CD4-positive, CD25-positive, alpha-beta regulatory T cell (primary cell): ENCODE measurements around the gene VKORC1L1. TPM values are rescaled to one million over a fixed set of nuclear protein-coding genes. Genes with fewer than 3 reads are reported as not detected.
"Not testable (repeated sequence)": the region's sequence is repeated elsewhere in the genome, so short reads cannot be mapped to it uniquely, and the experiment has no call there.

Experiments
- ATAC-seq, 2 donors: fragments of 150-1000 bp; cut with Tn5 transposase; one replicate each; pipeline ENCODE4 v1.10.0; 2021; ENCODE audit warnings: low read depth in 2 of 2, moderate number of reproducible peaks in 2 of 2, moderate library complexity in 1 of 2
- DNase-seq, 3 donors: peaks; one replicate each; pipeline versions ENCODE4 v3.0.0 to v3.0.0-alpha.2; 2012 to 2022; ENCODE audit warnings: mixed read lengths in 1 of 3
- H3K27ac ChIP-seq: one replicate; pipeline ENCODE4 v1.7.0; 2013; ENCODE audit warnings: mild to moderate bottlenecking, low read length; ENCODE audit not compliant: insufficient read depth, poor library complexity, severe bottlenecking
- H3K27me3 ChIP-seq: one replicate; pipeline ENCODE4 v1.7.0; 2013; ENCODE audit warnings: low read length; ENCODE audit not compliant: control insufficient read depth, insufficient read depth
- H3K36me3 ChIP-seq: one replicate; pipeline ENCODE4 v1.7.0; 2013; ENCODE audit warnings: mild to moderate bottlenecking, low read length, moderate library complexity; ENCODE audit not compliant: control insufficient read depth, insufficient read depth
- H3K4me1 ChIP-seq: 2 replicates; pipeline ENCODE4 v1.7.0; 2013; ENCODE audit warnings: mild to moderate bottlenecking, low read length; ENCODE audit not compliant: insufficient read depth, control insufficient read depth, poor library complexity, severe bottlenecking
- H3K4me3 ChIP-seq: one replicate; pipeline ENCODE4 v1.7.0; 2013; ENCODE audit warnings: low read depth, mild to moderate bottlenecking, low read length, moderate library complexity
- H3K9me3 ChIP-seq, 2 experiments: 1 replicate in 1 of 2; 2 replicates in 1 of 2; pipeline ENCODE4 v1.7.0; 2013; ENCODE audit warnings: low read length in 2 of 2, mild to moderate bottlenecking in 1 of 2, moderate library complexity in 1 of 2; ENCODE audit not compliant: control insufficient read depth in 2 of 2
- H3K27ac Mint-ChIP-seq, 3 donors: one replicate each; pipeline ENCODE4 v1.8.0; 2020 to 2022; ENCODE audit warnings: mild to moderate bottlenecking in 3 of 3, mixed read lengths in 3 of 3, moderate library complexity in 2 of 3
- H3K27me3 Mint-ChIP-seq: one replicate; pipeline ENCODE4 v1.8.0; 2022; ENCODE audit warnings: mild to moderate bottlenecking, mixed read lengths
- H3K36me3 Mint-ChIP-seq: one replicate; pipeline ENCODE4 v1.8.0; 2020; ENCODE audit warnings: mixed read lengths
- H3K4me1 Mint-ChIP-seq, 4 donors: one replicate each; pipeline ENCODE4 v1.8.0; 2020 to 2022; ENCODE audit warnings: mixed read lengths in 4 of 4, mild to moderate bottlenecking in 1 of 4
- H3K4me3 Mint-ChIP-seq, 4 donors: one replicate each; pipeline ENCODE4 v1.8.0; 2020 to 2022; ENCODE audit warnings: mild to moderate bottlenecking in 4 of 4, mixed read lengths in 4 of 4, moderate library complexity in 3 of 4
- H3K9me3 Mint-ChIP-seq, 7 donors: one replicate each; pipeline ENCODE4 v1.8.0; 2020 to 2022; ENCODE audit warnings: mixed read lengths in 7 of 7, mild to moderate bottlenecking in 3 of 7, moderate library complexity in 2 of 7
- polyA plus RNA-seq, 4 donors: library from polyadenylated mRNA; unstranded; fragments of 300-500 nt; fragmentation: Illumina TruSeq; gene quantifications; one replicate each; pipeline ENCODE4 v1.2.3, GENCODE V29; 2021
- total RNA-seq: library from RNA; stranded (reverse); gene quantifications from one replicate; pipeline ENCODE4 v1.2.3, GENCODE V29; 2022

Gene VKORC1L1
- total and polyA plus RNA-seq, 5 donors from 2014 or later = 3.7 to 5.5 (median 3.9) TPM

GRCh38 chr7:65994984-65995383, 122.1 kb downstream of the VKORC1L1 start:
- not testable (repeated sequence) for DNase-seq, H3K4me1 ChIP-seq, ATAC-seq, H3K36me3 Mint-ChIP-seq, H3K4me3 Mint-ChIP-seq, H3K27ac ChIP-seq, H3K9me3 Mint-ChIP-seq, H3K27ac Mint-ChIP-seq, H3K36me3 ChIP-seq, H3K4me3 ChIP-seq, H3K27me3 ChIP-seq, H3K4me1 Mint-ChIP-seq, H3K9me3 ChIP-seq
- peaks cover 14% of the 10 kb centered on the region for H3K27me3 Mint-ChIP-seq

- not testable (repeated sequence) for H3K27me3 Mint-ChIP-seq, DNase-seq, H3K4me3 Mint-ChIP-seq, H3K36me3 ChIP-seq, H3K4me1 ChIP-seq, H3K9me3 ChIP-seq, H3K4me1 Mint-ChIP-seq, H3K9me3 Mint-ChIP-seq, H3K27me3 ChIP-seq, H3K4me3 ChIP-seq, ATAC-seq, H3K36me3 Mint-ChIP-seq, H3K27ac ChIP-seq, H3K27ac Mint-ChIP-seq
Observed at GRCh38 chr7:66000823-66001417, 128.0 kb downstream of the VKORC1L1 start.

GRCh38 chr7:66005115-66005671, 132.3 kb downstream of the VKORC1L1 start:
- not testable (repeated sequence) for ATAC-seq, H3K27me3 Mint-ChIP-seq, DNase-seq, H3K36me3 Mint-ChIP-seq, H3K4me3 Mint-ChIP-seq, H3K9me3 ChIP-seq, H3K27ac ChIP-seq, H3K36me3 ChIP-seq, H3K4me1 ChIP-seq, H3K4me3 ChIP-seq, H3K9me3 Mint-ChIP-seq, H3K4me1 Mint-ChIP-seq, H3K27ac Mint-ChIP-seq, H3K27me3 ChIP-seq

- DNase-seq (no peak), ATAC-seq (no peak)
- Mint-ChIP-seq H3K4me3 (no peak overlapping the region), H3K36me3 (no peaks in the 10 kb centered on the region), H3K27me3 (peaks cover 5% of the 10 kb centered on the region), H3K4me1 (no peaks in the 10 kb centered on the region), H3K9me3 (peaks cover 0 to 3% (median 0%) of the 10 kb centered on the region in 7 donors), H3K27ac (no peak overlapping the region)
- Histone ChIP-seq H3K27ac (no peak overlapping the region), H3K36me3 (no peaks in the 10 kb centered on the region), H3K27me3 (no peaks in the 10 kb centered on the region), H3K4me1 (no peaks in the 10 kb centered on the region), H3K9me3 (no peaks in the 10 kb centered on the region), H3K4me3 (no peak overlapping the region)
Observed at GRCh38 chr7:66007232-66007631, 134.4 kb downstream of the VKORC1L1 start.

Other genes starting within 250 kb of the VKORC1L1 start
- 39.9 TPM for gene GUSB, start 109.1 kb downstream of the VKORC1L1 start, total RNA-seq
- 10 to 100 TPM; 43.6 to 66.4 (median 57.1) TPM for gene GUSB, start 109.1 kb downstream of the VKORC1L1 start, polyA plus RNA-seq
- 15.6 TPM for gene ASL, start 202.7 kb downstream of the VKORC1L1 start, total RNA-seq
- gene ASL, start 202.7 kb downstream of the VKORC1L1 start, polyA plus RNA-seq = 10 to 100 TPM in 3 of 4 donors, 1 to 10 TPM in 1; 9.2 to 16.6 (median 13.2) TPM
- gene CRCP, start 241.8 kb downstream of the VKORC1L1 start, total RNA-seq = 32.5 TPM
- 10 to 100 TPM; 19.8 to 33.4 (median 27.3) TPM for gene CRCP, start 241.8 kb downstream of the VKORC1L1 start, polyA plus RNA-seq